ENCODE measurements around the gene OGFR. TPM values are rescaled to one million over a fixed set of nuclear protein-coding genes. Genes with fewer than 3 reads are reported as not detected.

Gene OGFR
- total RNA-seq, 6 experiments from 2014 or later = 37.8 to 42.2 (median 39.0) TPM

GRCh38 chr20:62831854-62832211, 27.2 kb downstream of the OGFR start:
- no peak for DNase-seq
- Mint-ChIP-seq H3K4me3 (no peak overlapping the region), H3K27ac (no peak overlapping the region), H3K27me3 (ENCODE audit: insufficient read depth) (peaks cover 4% of the 10 kb centered on the region; the same call in 1 of the 2 replicates), H3K9me3 (no peaks in the 10 kb centered on the region), H3K4me1 (ENCODE audit: low read depth) (peaks cover 6% of the 10 kb centered on the region; the same call in 1 of the 2 replicates), H3K36me3 (ENCODE audit: low read depth) (no peaks in the 10 kb centered on the region)
- no peak for TF ChIP-seq CTCF (IDR thresholded peaks at IDR 0.05)

- no peaks in the 10 kb centered on the region for H3K9me3 Mint-ChIP-seq
- no peak overlapping the region for H3K4me3 Mint-ChIP-seq
- H3K27ac Mint-ChIP-seq = no peak overlapping the region
- H3K27me3 Mint-ChIP-seq (ENCODE audit: insufficient read depth) = peaks cover 4% of the 10 kb centered on the region; the same call in 1 of the 2 replicates
- DNase-seq = no peak
- no peaks in the 10 kb centered on the region for H3K36me3 Mint-ChIP-seq (ENCODE audit: low read depth)
- peaks cover 6% of the 10 kb centered on the region; the same call in 1 of the 2 replicates for H3K4me1 Mint-ChIP-seq (ENCODE audit: low read depth)
- no peak for TF ChIP-seq CTCF (IDR thresholded peaks at IDR 0.05)
Measured at GRCh38 chr20:62832212-62832922, 27.7 kb downstream of the OGFR start.

- TF ChIP-seq CTCF (IDR thresholded peaks at IDR 0.05) = no peak
- H3K27me3 Mint-ChIP-seq (ENCODE audit: insufficient read depth) = peaks cover 4% of the 10 kb centered on the region; the same call in 1 of the 2 replicates
- H3K4me3 Mint-ChIP-seq = no peak overlapping the region
- no peak for DNase-seq
- H3K4me1 Mint-ChIP-seq (ENCODE audit: low read depth) = peaks cover 6% of the 10 kb centered on the region
- no peak overlapping the region for H3K27ac Mint-ChIP-seq
- H3K36me3 Mint-ChIP-seq (ENCODE audit: low read depth) = no peaks in the 10 kb centered on the region
- no peaks in the 10 kb centered on the region for H3K9me3 Mint-ChIP-seq
Measured at GRCh38 chr20:62832951-62833391, 28.3 kb downstream of the OGFR start.

GRCh38 chr20:62834967-62835730, 30.5 kb downstream of the OGFR start:
- Mint-ChIP-seq H3K36me3 (ENCODE audit: low read depth) (no peaks in the 10 kb centered on the region), H3K4me1 (ENCODE audit: low read depth) (peaks cover 6% of the 10 kb centered on the region), H3K27me3 (ENCODE audit: insufficient read depth) (peaks cover 7% of the 10 kb centered on the region; the same call in 1 of the 2 replicates), H3K27ac (no peak overlapping the region), H3K9me3 (no peaks in the 10 kb centered on the region), H3K4me3 (no peak overlapping the region)
- no peak for TF ChIP-seq CTCF (IDR thresholded peaks at IDR 0.05)
- no peak for DNase-seq

GRCh38 chr20:62835931-62836861, 31.6 kb downstream of the OGFR start:
- DNase-seq = no peak
- H3K4me3 Mint-ChIP-seq = no peak overlapping the region
- no peak overlapping the region for H3K27ac Mint-ChIP-seq

More at GRCh38 chr20:62835931-62836861, 31.6 kb downstream of the OGFR start:
- H3K9me3 Mint-ChIP-seq = no peaks in the 10 kb centered on the region
- peaks cover 6% of the 10 kb centered on the region for H3K4me1 Mint-ChIP-seq (ENCODE audit: low read depth)
- TF ChIP-seq CTCF (IDR thresholded peaks at IDR 0.05) = no peak
- peaks cover 7% of the 10 kb centered on the region; the same call in 1 of the 2 replicates for H3K27me3 Mint-ChIP-seq (ENCODE audit: insufficient read depth)
- H3K36me3 Mint-ChIP-seq (ENCODE audit: low read depth) = peaks cover 3% of the 10 kb centered on the region; the same call in 1 of the 2 replicates
